Inferior parietal cortex (tissue), 1 donor: ENCODE measurements around the gene MGAT2.
"Not testable (repeated sequence)": the region's sequence is repeated elsewhere in the genome, so short reads cannot be mapped to it uniquely, and the experiment has no call there.

Source experiments
- DNase-seq: peaks from one replicate; pipeline ENCODE4 v3.0.0-alpha.2; 2016; ENCODE audit errors: extremely low spot score

The MGAT2 gene

GRCh38 chr14:49654511-49654910 lies 33.9 kb downstream of the MGAT2 start:
- DNase-seq = no peak

GRCh38 chr14:49657500-49657899 lies 36.9 kb downstream of the MGAT2 start:
- not testable (repeated sequence) for DNase-seq

- no peak for DNase-seq
These were observed 39.2 kb downstream of the MGAT2 start for GRCh38 chr14:49659526-49660455.

- no peak for DNase-seq
These were observed 49.9 kb downstream of the MGAT2 start for GRCh38 chr14:49670475-49670874.
